Measurements from ENCODE around the gene TTLL11.

Gene TTLL11

GRCh38 chr9:122007837-122008236, 85.3 kb downstream of the TTLL11 start:
- TF ChIP-seq EZH2phosphoT487 (IDR thresholded peaks at IDR 0.05; ENCODE audit: borderline replicate concordance, low read length) = no peak
- no peak for TF ChIP-seq CTCF (IDR thresholded peaks at IDR 0.05; ENCODE audit: low read depth, low read length, poor library complexity, severe bottlenecking)
- Histone ChIP-seq H3K36me3 (ENCODE audit: control insufficient read depth, low read length) (no peaks in the 10 kb centered on the region), H3K4me2 (ENCODE audit: low read length) (no peak overlapping the region), H3K9me2 (replicated peaks; ENCODE audit: control insufficient read depth, low read length) (no peaks in the 10 kb centered on the region), H3K79me2 (ENCODE audit: control insufficient read depth, low read length) (no peaks in the 10 kb centered on the region), H3K9me3 (ENCODE audit: control insufficient read depth, insufficient read depth, low read length) (no peaks in the 10 kb centered on the region), H4K20me1 (ENCODE audit: control insufficient read depth, insufficient read depth, low read depth, low read length) (no peaks in the 10 kb centered on the region), H3K27ac (ENCODE audit: low read depth, low read length) (no peak overlapping the region), H3F3A (ENCODE audit: control insufficient read depth, insufficient read depth) (no peaks in the 10 kb centered on the region), H3K4me3 (ENCODE audit: low read length) (no peak overlapping the region), H3K4me1 (ENCODE audit: control insufficient read depth, low read length) (no peaks in the 10 kb centered on the region), H3K27me3 (ENCODE audit: control insufficient read depth, low read length) (no peaks in the 10 kb centered on the region)

- H3K27ac ChIP-seq (ENCODE audit: low read depth, low read length) = no peak overlapping the region
- H3K9me2 ChIP-seq (replicated peaks; ENCODE audit: control insufficient read depth, low read length) = no peaks in the 10 kb centered on the region
- no peaks in the 10 kb centered on the region for H3K79me2 ChIP-seq (ENCODE audit: control insufficient read depth, low read length)
- H3K36me3 ChIP-seq (ENCODE audit: control insufficient read depth, low read length) = no peaks in the 10 kb centered on the region
- TF ChIP-seq EZH2phosphoT487 (IDR thresholded peaks at IDR 0.05; ENCODE audit: borderline replicate concordance, low read length) (no peak), CTCF (IDR thresholded peaks at IDR 0.05; ENCODE audit: low read depth, low read length, poor library complexity, severe bottlenecking) (no peak)
- no peak overlapping the region for H3K4me2 ChIP-seq (ENCODE audit: low read length)
- no peaks in the 10 kb centered on the region for H3K27me3 ChIP-seq (ENCODE audit: control insufficient read depth, low read length)
- H3K4me3 ChIP-seq (ENCODE audit: low read length) = no peak overlapping the region
- no peaks in the 10 kb centered on the region for H3K4me1 ChIP-seq (ENCODE audit: control insufficient read depth, low read length)
- H3K9me3 ChIP-seq (ENCODE audit: control insufficient read depth, insufficient read depth, low read length) = no peaks in the 10 kb centered on the region
- H3F3A ChIP-seq (ENCODE audit: control insufficient read depth, insufficient read depth) = no peaks in the 10 kb centered on the region
- H4K20me1 ChIP-seq (ENCODE audit: control insufficient read depth, insufficient read depth, low read depth, low read length) = no peaks in the 10 kb centered on the region
Measured at GRCh38 chr9:122005597-122005996, 87.5 kb downstream of the TTLL11 start.

- no peaks in the 10 kb centered on the region for H4K20me1 ChIP-seq (ENCODE audit: control insufficient read depth, insufficient read depth, low read depth, low read length)
- H3K9me2 ChIP-seq (replicated peaks; ENCODE audit: control insufficient read depth, low read length) = no peaks in the 10 kb centered on the region
- TF ChIP-seq EZH2phosphoT487 (IDR thresholded peaks at IDR 0.05; ENCODE audit: borderline replicate concordance, low read length) (no peak), CTCF (IDR thresholded peaks at IDR 0.05; ENCODE audit: low read depth, low read length, poor library complexity, severe bottlenecking) (no peak)
- H3K9me3 ChIP-seq (ENCODE audit: control insufficient read depth, insufficient read depth, low read length) = no peaks in the 10 kb centered on the region
- H3F3A ChIP-seq (ENCODE audit: control insufficient read depth, insufficient read depth) = no peaks in the 10 kb centered on the region
- H3K4me3 ChIP-seq (ENCODE audit: low read length) = no peak overlapping the region
- no peak overlapping the region for H3K27ac ChIP-seq (ENCODE audit: low read depth, low read length)
- no peaks in the 10 kb centered on the region for H3K27me3 ChIP-seq (ENCODE audit: control insufficient read depth, low read length)
- no peaks in the 10 kb centered on the region for H3K36me3 ChIP-seq (ENCODE audit: control insufficient read depth, low read length)
- H3K4me2 ChIP-seq (ENCODE audit: low read length) = no peak overlapping the region
- H3K4me1 ChIP-seq (ENCODE audit: control insufficient read depth, low read length) = peaks cover 5% of the 10 kb centered on the region
- H3K79me2 ChIP-seq (ENCODE audit: control insufficient read depth, low read length) = no peaks in the 10 kb centered on the region
Measured at GRCh38 chr9:122004589-122004988, 88.5 kb downstream of the TTLL11 start.

Data from DOHH2 (cell line).